Renal cortical epithelial cell (primary cell): ENCODE results near the gene PDE7B. TPM values are rescaled to one million over a fixed set of nuclear protein-coding genes. Genes with fewer than 3 reads are reported as not detected.

ENCODE experiments used
- DNase-seq: peaks from one replicate; pipeline ENCODE4 v3.0.0-alpha.2; 2011; ENCODE audit warnings: low read depth
- total RNA-seq: library from RNA; depleted of rRNA; stranded (reverse); fragments of >200 nt; gene quantifications from 2 replicates; pipeline ENCODE4 v1.2.3, GENCODE V29; 2014

The PDE7B gene
- 0.35 and 3.2 TPM in 2 replicates for total RNA-seq

- DNase-seq: peak; percentile 95
Observed at GRCh38 chr6:135851442-135852271, at the start of gene PDE7B. Gene PDE7B (plus strand): TSS chr6:135851701.

- no peak for DNase-seq
Observed at GRCh38 chr6:135801755-135802465, 49.6 kb upstream of the PDE7B start.

GRCh38 chr6:135810486-135810885 lies 41.0 kb upstream of the PDE7B start:
- no peak for DNase-seq

GRCh38 chr6:135811170-135811569 lies 40.3 kb upstream of the PDE7B start:
- DNase-seq: no peak

GRCh38 chr6:135811644-135812526 lies 39.6 kb upstream of the PDE7B start:
- peak; percentile 3 for DNase-seq

- no peak for DNase-seq
Observed at GRCh38 chr6:135813401-135813800, 38.1 kb upstream of the PDE7B start.

GRCh38 chr6:135814043-135814442 lies 37.5 kb upstream of the PDE7B start:
- DNase-seq: peak; percentile 9

- no peak for DNase-seq
Observed at GRCh38 chr6:135815216-135815615, 36.3 kb upstream of the PDE7B start.

- DNase-seq: no peak
Observed at GRCh38 chr6:135817035-135817434, 34.5 kb upstream of the PDE7B start.

- DNase-seq: peak; percentile 22
Observed at GRCh38 chr6:135819665-135820064, 31.8 kb upstream of the PDE7B start.

- no peak for DNase-seq
Observed at GRCh38 chr6:135820340-135820739, 31.2 kb upstream of the PDE7B start.

GRCh38 chr6:135823851-135824250 lies 27.6 kb upstream of the PDE7B start:
- no peak for DNase-seq

GRCh38 chr6:135826236-135826804 lies 25.2 kb upstream of the PDE7B start:
- no peak for DNase-seq

GRCh38 chr6:135828021-135828420 lies 23.5 kb upstream of the PDE7B start:
- DNase-seq: no peak

- peak; percentile 86 for DNase-seq
Observed at GRCh38 chr6:135830452-135830881, 21.0 kb upstream of the PDE7B start.

GRCh38 chr6:135831016-135831415 lies 20.5 kb upstream of the PDE7B start:
- no peak for DNase-seq

- no peak for DNase-seq
Observed at GRCh38 chr6:135832166-135832565, 19.3 kb upstream of the PDE7B start.

- no peak for DNase-seq
Observed at GRCh38 chr6:135833771-135834170, 17.7 kb upstream of the PDE7B start.

GRCh38 chr6:135837735-135838449 lies 13.6 kb upstream of the PDE7B start:
- no peak for DNase-seq

- DNase-seq: no peak
Observed at GRCh38 chr6:135839121-135839520, 12.4 kb upstream of the PDE7B start.
